HG02884 (cell line): ENCODE data around the gene PDE6B.

Experiments used
- ATAC-seq: cut with Tn5 transposase; IDR thresholded peaks from one replicate; pipeline ENCODE4 v1.9.1; 2021; ENCODE audit warnings: mild to moderate bottlenecking, moderate library complexity; ENCODE audit not compliant: unreplicated experiment

The PDE6B gene

GRCh38 chr4:600850-601515 lies 24.4 kb upstream of the PDE6B start:
- no peak for ATAC-seq

- no peak for ATAC-seq
Measured at GRCh38 chr4:601612-602558, 23.5 kb upstream of the PDE6B start.

GRCh38 chr4:602559-602942 lies 22.8 kb upstream of the PDE6B start:
- no peak for ATAC-seq

- no peak for ATAC-seq
Measured at GRCh38 chr4:604131-604530, 21.2 kb upstream of the PDE6B start.

- no peak for ATAC-seq
Measured at GRCh38 chr4:605702-606425, 19.5 kb upstream of the PDE6B start.

GRCh38 chr4:608236-608635 lies 17.1 kb upstream of the PDE6B start:
- no peak for ATAC-seq

- ATAC-seq: no peak
Measured at GRCh38 chr4:609400-610050, 15.8 kb upstream of the PDE6B start.

GRCh38 chr4:610411-611261 lies 14.7 kb upstream of the PDE6B start:
- no peak for ATAC-seq

GRCh38 chr4:612052-612748 lies 13.2 kb upstream of the PDE6B start:
- ATAC-seq: no peak

GRCh38 chr4:612749-613125 lies 12.6 kb upstream of the PDE6B start:
- no peak for ATAC-seq

GRCh38 chr4:613126-613525 lies 12.2 kb upstream of the PDE6B start:
- no peak for ATAC-seq

- no peak for ATAC-seq
Measured at GRCh38 chr4:616091-616490, 9.3 kb upstream of the PDE6B start.

GRCh38 chr4:616911-617643 lies 8.3 kb upstream of the PDE6B start:
- ATAC-seq: no peak

GRCh38 chr4:617644-618641 lies 7.4 kb upstream of the PDE6B start:
- no peak for ATAC-seq

- ATAC-seq: no peak
Measured at GRCh38 chr4:620201-620600, 5.2 kb upstream of the PDE6B start.

- ATAC-seq: no peak
Measured at GRCh38 chr4:620851-621261, 4.5 kb upstream of the PDE6B start.

GRCh38 chr4:621296-622070 lies 3.9 kb upstream of the PDE6B start:
- no peak for ATAC-seq
